ENCODE results near the gene FAM153A. TPM values are rescaled to one million over a fixed set of nuclear protein-coding genes. Genes with fewer than 3 reads are reported as not detected.
"Not testable (repeated sequence)": the region's sequence is repeated elsewhere in the genome, so short reads cannot be mapped to it uniquely, and the experiment has no call there.

Gene FAM153A
- total RNA-seq: 3.1 TPM

GRCh38 chr5:177782792-177783633 lies at the start of gene FAM153A:
Gene FAM153A, minus strand, starts transcription at chr5:177782899.
- peak; percentile 64 for ATAC-seq

- ATAC-seq: not testable (repeated sequence)
Observed at GRCh38 chr5:177832287-177832686, 49.6 kb upstream of the FAM153A start.

- not testable (repeated sequence) for ATAC-seq
Observed at GRCh38 chr5:177826073-177826472, 43.4 kb upstream of the FAM153A start.

- ATAC-seq: not testable (repeated sequence)
Observed at GRCh38 chr5:177824776-177825175, 42.1 kb upstream of the FAM153A start.

GRCh38 chr5:177822489-177822888 lies 39.8 kb upstream of the FAM153A start:
- ATAC-seq: peak; percentile 52

GRCh38 chr5:177819664-177820063 lies 37.0 kb upstream of the FAM153A start:
- not testable (repeated sequence) for ATAC-seq

- peak; percentile 59 for ATAC-seq
Observed at GRCh38 chr5:177812814-177813425, 30.2 kb upstream of the FAM153A start.

- peak; percentile 57 for ATAC-seq
Observed at GRCh38 chr5:177812160-177812743, 29.6 kb upstream of the FAM153A start.

GRCh38 chr5:177809209-177809913 lies 26.7 kb upstream of the FAM153A start:
- peak; percentile 33 for ATAC-seq

- ATAC-seq: not testable (repeated sequence)
Observed at GRCh38 chr5:177808420-177808819, 25.7 kb upstream of the FAM153A start.

GRCh38 chr5:177807265-177807664 lies 24.6 kb upstream of the FAM153A start:
- ATAC-seq: not testable (repeated sequence)

- ATAC-seq: not testable (repeated sequence)
Observed at GRCh38 chr5:177801427-177801826, 18.7 kb upstream of the FAM153A start.

DNA sequence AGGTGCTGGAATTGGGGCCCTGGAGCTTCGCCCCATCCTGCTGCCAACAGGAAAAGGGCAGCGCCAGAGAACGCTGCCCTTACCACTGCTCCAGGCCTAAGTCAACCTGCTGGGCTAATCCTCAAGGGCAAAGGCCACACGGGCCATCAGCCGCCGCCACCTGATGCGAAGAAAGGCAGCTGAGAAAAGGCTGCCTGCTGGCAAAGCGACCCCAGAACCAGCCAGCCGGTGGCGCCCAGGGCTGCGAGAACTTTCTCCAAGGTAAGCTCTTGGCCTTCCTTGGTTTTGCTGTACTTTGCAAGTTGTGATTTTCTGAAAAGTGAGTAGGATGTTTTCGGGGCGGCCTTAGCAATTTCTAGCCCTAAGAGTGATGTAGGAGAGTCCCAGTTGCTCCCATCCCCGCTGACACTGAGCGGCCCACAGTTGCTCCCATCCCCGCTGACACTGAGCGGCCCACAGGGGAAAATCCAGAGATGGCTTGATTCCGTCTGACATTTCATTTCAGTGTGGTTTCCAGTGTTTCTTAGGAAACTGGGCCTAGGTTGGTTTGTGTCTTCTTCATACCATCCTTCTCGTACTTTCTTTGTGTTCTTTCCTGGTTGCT lies 15.6 kb upstream of the FAM153A start:
- not testable (repeated sequence) for ATAC-seq

GRCh38 chr5:177793272-177793671 lies 10.6 kb upstream of the FAM153A start:
- not testable (repeated sequence) for ATAC-seq

DNA sequence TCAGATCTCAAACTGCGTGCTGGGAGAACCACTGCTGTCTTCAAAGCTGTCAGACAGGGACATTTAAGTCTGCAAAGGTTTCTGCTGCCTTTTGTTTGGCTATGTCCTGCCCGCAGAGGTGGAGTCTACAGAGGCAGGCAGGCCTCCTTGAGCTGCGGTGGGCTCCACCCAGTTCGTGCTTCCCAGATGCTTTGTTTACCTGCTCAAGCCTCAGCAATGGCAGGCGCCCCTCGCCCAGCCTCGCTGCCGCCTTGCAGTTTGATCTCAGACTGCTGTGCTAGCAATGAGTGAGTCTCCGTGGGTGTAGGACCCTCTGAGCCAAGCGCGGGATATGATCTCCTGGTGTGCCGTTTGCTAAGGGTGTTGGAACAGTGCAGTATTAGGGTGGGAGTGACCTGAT lies 8.9 kb upstream of the FAM153A start:
- ATAC-seq: not testable (repeated sequence)

DNA sequence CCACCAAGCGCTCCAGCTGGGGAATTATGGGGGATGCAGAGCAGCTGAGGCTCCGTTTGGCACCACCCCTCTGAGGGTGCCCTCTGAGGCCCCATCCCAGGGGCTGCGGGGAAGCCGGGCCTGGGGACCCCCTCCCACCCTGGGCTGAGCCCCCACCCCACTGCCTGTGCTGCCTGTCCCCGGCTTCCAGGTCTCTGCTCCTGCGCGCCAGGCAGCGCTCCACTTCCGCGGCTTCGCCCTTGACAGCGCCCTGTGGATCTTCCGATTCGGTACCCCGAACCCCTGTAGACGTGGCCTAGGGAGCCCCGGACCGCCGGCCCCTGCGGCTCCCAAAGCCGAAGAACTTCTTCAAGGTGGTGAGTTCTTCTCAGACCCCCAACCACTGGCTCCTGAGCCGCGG lies 530 bp downstream of the FAM153A start:
- ATAC-seq: not testable (repeated sequence)

- peak; percentile 62 for ATAC-seq
Observed at GRCh38 chr5:177771206-177771605, 11.5 kb downstream of the FAM153A start.

GRCh38 chr5:177770646-177771045 lies 12.1 kb downstream of the FAM153A start:
- not testable (repeated sequence) for ATAC-seq

GRCh38 chr5:177763737-177764508 lies 18.8 kb downstream of the FAM153A start:
- not testable (repeated sequence) for ATAC-seq

- not testable (repeated sequence) for ATAC-seq
Observed at GRCh38 chr5:177760954-177761353, 21.7 kb downstream of the FAM153A start.

- not testable (repeated sequence) for ATAC-seq
Observed at GRCh38 chr5:177747354-177747753, 35.3 kb downstream of the FAM153A start.
